Measurements from ENCODE around the gene ALKBH6.

Gene ALKBH6

DNA sequence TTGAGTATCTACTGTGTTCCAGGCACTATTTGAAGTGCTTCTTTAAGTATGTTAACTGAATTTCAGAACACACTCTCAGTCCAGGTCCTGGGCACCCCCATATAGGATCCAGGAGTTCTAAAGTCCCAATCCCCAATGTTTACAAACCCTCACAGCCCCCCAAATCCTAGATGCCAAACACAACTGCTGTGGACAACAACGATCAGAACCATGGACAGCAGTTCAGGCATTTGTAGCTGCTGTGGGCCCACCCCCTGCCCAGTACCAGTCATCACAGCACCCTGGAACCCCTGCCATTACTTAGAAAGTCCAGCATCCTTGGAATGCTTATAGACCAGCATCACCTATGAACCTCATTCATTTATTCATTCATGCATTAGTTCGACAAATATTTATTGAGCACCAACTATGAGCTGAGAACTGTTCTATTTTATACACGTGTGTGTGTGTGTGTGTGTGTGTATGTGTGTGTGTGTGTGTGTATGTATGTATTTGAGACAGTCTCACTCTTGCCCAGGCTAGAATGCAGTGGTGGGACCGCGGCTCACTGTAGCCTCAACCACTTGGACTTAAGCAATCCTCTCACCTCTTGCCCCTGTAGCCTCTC, 38.3 kb downstream of the ALKBH6 start:
- no peak overlapping the region for H3K4me3 ChIP-seq (ENCODE audit: low read depth, low read length)
- DNase-seq (ENCODE audit: low read depth), result no peak

DNA sequence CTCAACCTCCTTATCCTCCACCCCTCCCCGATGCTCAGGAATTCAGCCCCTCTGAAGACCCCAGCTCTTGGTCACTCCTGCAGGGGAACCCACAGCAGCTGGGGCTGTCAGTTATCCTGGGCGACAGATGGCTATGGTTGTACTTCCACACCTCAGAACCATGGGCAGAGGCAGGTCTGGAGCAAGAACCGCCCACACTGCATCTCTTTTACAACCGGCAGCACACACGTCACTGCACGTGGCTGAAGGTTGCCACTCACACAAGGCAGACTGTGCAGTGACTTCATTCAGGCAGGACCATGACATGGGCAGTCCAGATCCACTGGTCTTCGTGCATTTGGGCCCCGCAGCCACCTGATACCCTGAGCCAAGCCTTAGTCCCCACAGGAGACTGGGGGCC, 40.5 kb downstream of the ALKBH6 start:
- H3K4me3 ChIP-seq (ENCODE audit: low read depth, low read length), result no peak overlapping the region
- DNase-seq (ENCODE audit: low read depth), result no peak

DNA sequence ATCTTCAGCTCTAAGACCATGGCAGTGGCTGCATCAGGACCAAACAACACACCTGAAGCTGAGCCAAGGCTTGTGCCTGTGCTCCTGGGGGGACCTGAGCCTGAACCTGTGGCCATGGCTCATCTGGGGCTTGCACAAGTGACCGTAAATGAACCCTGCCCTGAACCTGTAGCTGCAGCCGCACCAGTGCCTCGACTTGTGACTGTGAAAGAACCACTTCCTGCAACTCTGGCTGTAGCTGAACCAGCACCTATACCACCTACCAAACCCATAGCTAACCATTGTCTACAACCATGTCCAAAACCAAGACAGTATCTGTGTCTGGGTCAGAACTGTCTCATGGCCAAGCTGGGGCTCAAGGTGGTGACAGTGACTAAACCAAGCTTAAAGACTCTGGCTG, 47.2 kb downstream of the ALKBH6 start:
- H3K4me3 ChIP-seq (ENCODE audit: low read depth, low read length), result no peak overlapping the region
- DNase-seq (ENCODE audit: low read depth), result no peak

DNA sequence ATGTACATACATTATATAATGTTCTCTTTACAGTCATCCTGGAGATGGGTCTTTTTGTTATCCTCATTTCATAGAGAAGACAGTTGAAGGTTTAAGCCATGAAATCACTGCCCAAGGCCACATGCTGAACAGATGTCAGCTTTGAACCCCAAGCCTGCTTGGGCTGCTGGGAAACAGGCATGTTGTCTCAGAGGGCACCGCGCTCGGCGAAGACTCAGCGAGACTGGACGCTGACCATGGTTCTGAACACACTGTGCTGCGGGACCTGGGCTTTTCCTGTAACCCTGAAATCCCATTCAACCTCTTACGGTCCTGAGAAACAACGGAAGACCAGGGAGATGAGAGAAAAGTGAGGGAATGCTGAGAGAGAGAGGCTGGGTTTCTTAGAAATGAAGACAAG, 50.5 kb downstream of the ALKBH6 start:
- no peak overlapping the region for H3K4me3 ChIP-seq (ENCODE audit: low read depth, low read length)
- DNase-seq (ENCODE audit: low read depth), result peak; percentile 22

DNA sequence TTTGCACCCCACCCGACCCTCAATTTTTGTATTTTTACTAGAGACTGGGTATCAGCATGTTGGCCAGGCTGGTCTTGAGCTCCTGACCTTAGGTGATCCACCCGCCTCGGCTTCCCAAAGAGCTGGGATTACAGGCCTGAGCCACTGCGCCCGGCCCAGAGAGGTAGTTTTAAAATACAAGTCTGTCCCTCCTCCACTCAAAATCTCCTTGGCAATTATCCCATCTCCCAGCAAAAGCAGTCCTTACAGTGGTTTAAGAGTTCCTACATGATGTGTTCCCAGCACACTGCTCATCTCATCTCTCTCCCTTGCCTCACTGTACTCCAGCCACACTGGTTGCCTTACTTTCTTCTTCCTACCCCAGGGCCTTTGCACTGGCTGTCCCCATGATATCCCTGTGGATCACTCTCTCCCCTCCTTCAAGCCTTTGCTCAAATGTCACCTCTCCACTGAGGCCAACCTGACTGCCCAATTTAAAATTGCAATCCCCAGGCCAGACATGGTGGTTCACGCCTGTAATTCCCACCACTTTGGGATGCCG, 53.5 kb downstream of the ALKBH6 start:
- no peak for DNase-seq (ENCODE audit: low read depth)
- no peak overlapping the region for H3K4me3 ChIP-seq (ENCODE audit: low read depth, low read length)

DNA sequence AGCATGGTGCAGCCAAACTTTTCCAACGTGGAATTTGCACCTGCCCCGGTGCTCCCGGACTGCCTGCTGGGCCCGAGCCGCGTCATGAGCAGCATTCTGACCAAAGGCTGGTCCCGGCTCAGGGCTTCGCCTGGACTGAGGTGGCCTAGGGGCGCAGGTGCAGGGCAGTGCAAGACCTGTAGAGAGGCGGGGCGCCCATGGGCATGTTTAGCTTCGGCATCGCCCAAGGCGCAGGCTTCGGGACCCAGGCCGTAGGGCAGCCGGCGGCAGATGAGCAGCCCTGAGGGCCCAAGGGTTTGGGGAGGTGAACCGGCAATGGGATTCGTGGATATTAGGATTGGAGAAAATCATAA, 54.1 kb downstream of the ALKBH6 start:
- no peak for DNase-seq (ENCODE audit: low read depth)
- no peak overlapping the region for H3K4me3 ChIP-seq (ENCODE audit: low read depth, low read length)
